ENCODE measurements around the gene BTC.
"Not testable (repeated sequence)": the region's sequence is repeated elsewhere in the genome, so short reads cannot be mapped to it uniquely, and the experiment has no call there.

BTC gene

GRCh38 chr4:74755486-74755885 is 38.8 kb downstream of the BTC start:
- no peak for DNase-seq

DNA sequence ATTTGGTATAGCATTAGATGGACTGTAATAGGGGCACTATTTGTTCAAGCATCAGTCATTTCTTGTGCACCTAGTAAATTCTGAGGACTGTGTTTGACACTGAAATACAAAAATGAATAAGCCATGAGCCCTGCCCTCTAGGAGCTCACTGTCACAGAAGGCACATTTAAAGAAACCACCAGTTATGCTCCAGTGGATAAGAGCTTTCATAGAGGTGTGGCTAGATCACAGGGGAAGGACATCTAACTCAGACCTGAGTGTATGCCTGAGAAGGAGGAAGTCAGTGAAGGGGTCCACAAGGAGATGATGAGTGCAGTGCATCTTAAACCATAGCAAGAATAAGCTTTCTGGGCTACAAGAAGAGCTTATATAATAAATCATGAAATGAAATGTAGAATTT is 40.1 kb downstream of the BTC start:
- no peak for DNase-seq

DNA sequence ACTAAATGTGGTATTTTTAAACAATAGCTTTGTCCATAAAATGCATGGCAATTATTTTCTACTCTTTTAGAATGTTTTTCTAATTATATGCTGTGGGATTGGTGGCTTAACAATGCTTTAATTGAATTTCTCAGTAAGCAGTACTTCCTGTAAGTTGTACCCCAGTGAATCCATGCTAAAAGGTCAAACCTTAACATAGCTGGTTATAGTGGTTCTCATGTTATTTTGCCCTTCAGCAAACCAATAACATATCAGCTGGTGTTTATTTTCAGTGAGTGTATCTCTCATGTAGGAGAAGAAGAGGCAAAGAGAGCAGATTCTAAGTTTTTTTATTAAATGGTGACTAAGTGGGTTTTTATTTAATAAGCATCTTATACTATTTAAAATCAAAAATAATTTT is 41.5 kb downstream of the BTC start:
- no peak for DNase-seq

GRCh38 chr4:74751856-74752255 is 42.5 kb downstream of the BTC start:
- DNase-seq, result no peak

DNA sequence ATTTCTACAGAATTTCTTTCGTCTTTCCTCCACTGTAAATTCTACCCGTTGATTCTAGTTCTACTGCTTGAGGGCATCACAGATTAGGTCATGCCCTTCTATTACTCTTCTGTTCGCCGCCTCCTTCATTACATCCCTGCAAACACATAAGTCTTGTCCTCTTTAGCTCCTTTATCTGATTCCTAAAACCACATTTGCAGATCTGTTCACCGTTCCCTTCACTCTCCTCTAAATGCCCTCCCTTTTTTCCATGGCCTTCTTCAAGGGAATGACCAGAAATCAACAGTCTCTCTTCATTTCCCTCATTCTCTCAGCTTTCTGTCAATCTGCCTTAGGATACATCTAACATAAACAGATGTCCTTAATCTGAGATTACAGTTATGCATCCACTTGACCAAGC is 43.1 kb downstream of the BTC start:
- DNase-seq, result no peak

DNA sequence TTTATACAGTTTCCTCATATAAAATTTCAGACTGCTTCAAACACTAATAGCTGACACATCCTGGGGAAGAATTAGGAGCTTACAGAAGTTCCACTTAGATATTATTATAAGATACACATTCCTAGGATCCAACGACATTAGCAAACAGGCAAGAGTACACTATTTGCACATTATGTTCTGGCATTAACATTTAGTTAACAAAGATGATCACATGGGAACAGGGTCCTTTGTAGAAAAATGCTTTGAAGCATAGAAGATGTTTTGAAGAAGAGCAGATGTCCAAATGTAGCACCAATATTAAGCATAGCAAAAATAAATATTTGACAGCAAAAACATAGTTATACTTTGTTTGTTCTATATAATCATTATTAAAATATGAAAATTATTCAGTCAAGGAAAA is 52.1 kb downstream of the BTC start:
- DNase-seq, result no peak

DNA sequence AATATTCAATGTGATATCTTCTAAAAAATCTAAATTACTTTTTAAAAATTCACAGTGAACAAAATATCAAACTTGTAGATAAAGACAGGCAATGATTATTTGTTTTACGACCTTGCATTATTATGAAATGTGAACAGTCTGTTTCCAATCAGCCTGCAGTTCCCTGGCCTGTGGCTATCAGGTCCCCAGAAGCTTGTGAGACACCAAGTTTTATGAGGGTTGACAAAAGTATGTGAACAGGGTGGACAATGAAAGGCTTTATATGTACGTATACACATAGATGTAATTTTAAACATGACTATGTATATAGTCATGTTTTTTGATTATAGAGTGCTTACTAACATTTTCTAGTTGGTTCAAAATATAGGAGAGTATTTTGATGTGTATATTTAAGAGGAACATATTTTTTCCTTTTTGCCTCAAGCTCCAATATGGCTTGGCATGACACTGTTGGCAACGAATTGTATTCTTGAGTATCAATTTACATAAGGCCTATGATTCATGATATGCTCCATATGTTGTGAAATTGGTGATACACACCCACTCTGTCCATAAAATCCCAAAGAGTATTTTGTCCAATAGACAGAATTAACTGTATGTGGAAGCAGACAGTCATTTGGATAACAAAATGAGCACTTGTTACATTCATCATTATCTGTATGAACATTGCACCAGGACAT is 55.7 kb downstream of the BTC start:
- DNase-seq, result no peak

DNA sequence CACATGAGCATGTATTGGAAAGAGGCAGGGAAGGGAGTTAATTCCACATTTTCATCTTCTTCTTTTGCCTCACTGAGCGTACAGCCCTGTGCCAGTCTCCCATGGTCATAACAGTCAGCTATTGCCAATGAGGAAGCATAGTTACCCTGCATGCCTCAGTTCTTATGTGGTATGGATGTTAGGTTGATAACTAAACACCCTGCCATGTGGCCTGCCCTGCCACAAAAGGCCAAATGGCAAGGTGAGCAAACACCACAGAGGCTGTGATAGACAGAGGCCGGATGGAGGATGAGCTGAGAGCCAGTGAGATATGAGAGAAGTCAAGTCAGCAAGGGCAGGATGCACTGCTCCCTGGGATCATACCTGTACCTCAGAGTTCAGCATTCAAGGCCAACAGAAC is 59.3 kb downstream of the BTC start:
- DNase-seq, result no peak

DNA sequence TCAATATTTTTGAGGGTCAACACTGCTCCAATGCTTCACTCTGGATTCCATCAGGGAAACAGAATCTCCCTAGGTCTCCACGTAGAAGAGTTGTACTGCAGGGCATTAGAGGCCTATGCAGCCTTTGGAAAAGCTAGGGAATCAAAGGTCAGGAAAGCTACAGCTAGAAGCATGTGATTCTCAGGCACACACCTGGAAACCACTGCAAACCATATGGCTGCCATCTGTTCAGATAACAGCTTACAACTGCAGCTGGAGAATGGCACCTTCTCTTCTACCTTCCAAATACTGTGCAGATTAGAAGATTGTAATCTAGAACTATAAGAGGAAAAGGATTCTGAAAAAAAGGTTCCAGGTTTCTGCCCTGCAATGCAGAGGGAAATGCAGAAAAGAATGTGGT is 60.6 kb downstream of the BTC start:
- DNase-seq, result no peak

GRCh38 chr4:74724979-74725378 is 69.3 kb downstream of the BTC start:
- DNase-seq, result no peak

DNA sequence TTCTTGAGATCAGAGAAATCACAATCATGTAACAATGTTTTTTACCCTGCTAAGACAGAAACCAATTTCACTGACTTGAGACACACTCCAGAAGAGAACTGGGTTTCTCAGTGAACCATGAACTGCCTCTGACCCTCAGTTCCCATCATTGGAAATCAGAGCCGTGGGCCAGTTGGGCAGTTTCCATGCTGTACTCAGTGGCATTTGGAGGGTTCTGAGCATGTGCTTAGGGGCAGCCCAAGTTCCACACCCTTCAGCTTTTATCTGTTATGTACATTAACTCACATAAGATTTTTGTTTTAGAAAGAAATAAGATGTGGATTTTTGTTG is 77.9 kb downstream of the BTC start:
- no peak for DNase-seq

DNA sequence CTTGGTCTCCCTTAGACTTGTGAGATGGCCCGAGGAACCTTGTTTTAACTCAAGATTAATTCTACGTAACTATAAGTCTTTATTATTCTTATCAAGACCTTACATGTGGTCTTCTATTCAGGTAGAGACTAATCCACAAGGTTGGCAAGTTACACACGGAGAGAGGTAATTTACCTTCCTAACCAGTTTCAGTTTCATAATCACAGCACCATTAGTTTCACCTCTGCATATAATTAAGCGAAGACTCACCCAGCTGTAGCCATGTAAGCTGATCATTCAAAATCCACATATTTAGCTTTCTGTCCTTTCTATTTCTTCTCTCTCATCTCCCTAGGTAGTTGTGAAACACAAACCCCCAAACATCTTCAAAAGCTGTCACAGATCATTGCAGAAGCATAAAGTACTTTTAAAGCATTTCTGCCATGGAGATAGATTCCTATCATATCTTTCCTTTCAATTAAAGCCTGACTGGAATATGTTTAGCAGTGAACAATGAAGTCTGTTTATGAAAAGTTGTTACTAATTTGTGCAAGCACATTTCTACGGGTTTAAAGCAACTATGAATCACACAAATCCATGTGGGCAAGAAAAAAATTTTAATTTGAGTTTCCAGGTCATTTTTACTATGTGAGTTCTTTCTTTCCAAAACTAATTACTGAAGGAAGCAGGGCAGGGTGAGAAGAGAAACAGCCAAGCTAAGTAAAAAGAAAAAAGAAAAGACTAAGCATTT is 78.5 kb downstream of the BTC start:
- DNase-seq, result no peak

DNA sequence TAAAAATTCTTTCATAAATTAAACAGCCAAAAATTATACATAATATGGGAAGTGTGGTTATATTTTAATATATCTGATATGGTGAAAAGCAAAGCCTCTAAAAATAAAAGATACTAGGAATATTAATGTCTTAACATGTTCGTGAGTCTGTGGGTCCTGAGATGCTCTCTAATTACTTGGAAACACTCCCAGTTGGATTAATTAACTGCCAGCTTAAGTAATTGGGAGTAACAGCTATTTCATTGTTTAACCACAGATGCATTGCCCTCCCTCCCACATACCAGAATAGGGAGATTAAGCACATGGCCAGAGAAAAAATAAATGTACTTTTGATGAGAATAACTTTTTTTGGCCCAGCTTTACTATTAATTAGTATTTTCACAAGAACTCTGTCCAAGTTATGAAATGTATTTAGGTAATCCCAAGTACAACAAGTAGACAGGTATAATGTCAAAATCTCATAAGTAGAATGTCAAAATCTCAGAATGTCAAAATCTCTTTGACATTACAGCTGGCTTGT is 79.7 kb downstream of the BTC start:
- DNase-seq, result no peak

- not testable (repeated sequence) for DNase-seq
Observed at GRCh38 chr4:74708135-74708534, 86.2 kb downstream of the BTC start.

Data from NCI-H1048 (cell line).